IPS-18a (cell line): ENCODE measurements around the gene DYNLRB2.

Source experiments
- H3K27ac ChIP-seq: one replicate; pipeline ENCODE4 v1.5.1; 2013; ENCODE audit warnings: low read length
- H3K27me3 ChIP-seq: one replicate; pipeline ENCODE4 v1.6.1; 2013; ENCODE audit warnings: mild to moderate bottlenecking, low read length; ENCODE audit not compliant: control insufficient read depth, insufficient read depth
- H3K36me3 ChIP-seq: one replicate; pipeline ENCODE4 v1.6.1; 2013; ENCODE audit warnings: low read depth, low read length; ENCODE audit not compliant: control insufficient read depth
- H3K4me1 ChIP-seq: one replicate; pipeline ENCODE4 v1.6.1; 2013; ENCODE audit warnings: low read depth, low read length; ENCODE audit not compliant: control insufficient read depth
- H3K4me3 ChIP-seq: one replicate; pipeline ENCODE4 v1.5.1; 2013; ENCODE audit warnings: low read length
- H3K9ac ChIP-seq: one replicate; pipeline ENCODE4 v1.6.1; 2013; ENCODE audit warnings: mild to moderate bottlenecking, low read length, moderate library complexity
- H3K9me3 ChIP-seq: one replicate; pipeline ENCODE4 v1.6.1; 2013; ENCODE audit warnings: low read depth, low read length; ENCODE audit not compliant: control insufficient read depth

DYNLRB2 gene

DNA sequence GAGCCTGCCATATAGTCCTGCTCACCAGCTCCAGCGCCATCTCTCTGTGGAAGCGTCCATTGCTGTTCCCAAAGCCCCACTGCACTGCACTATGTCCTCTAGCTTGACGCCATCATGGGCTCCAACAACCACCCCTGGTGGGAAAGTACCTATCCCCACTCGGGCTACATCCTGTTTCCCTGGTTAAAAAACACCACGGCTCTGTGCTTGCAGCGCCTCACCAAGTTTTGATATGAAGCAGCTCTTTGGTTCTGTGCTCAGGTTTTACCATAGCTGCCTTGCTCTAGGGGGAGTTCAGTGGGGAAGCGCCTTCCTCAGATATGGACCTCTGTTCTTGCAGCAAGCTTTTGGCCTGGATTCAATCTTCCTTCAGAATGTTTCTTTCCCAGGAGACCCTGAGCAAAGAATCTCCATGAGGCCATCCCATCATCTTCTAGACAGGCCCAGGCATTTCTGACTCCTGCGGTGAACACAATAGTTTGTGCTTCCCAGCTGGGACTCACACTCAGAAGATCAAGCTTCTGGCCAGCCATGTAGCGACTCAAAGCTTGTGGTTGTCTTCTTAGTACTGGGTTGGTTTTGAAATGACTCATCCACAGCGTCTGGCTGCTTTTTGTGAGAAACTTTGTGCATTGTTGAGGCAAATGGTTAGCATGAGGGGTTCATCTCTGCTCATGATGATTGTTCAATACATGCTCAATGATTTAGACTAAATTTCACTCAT lies 39.5 kb downstream of the DYNLRB2 start:
- H3K9me3 ChIP-seq = no peaks in the 10 kb centered on the region
- H3K4me1 ChIP-seq = no peaks in the 10 kb centered on the region
- no peaks in the 10 kb centered on the region for H3K27me3 ChIP-seq
- no peak overlapping the region for H3K4me3 ChIP-seq
- no peaks in the 10 kb centered on the region for H3K36me3 ChIP-seq
- H3K9ac ChIP-seq = no peak overlapping the region
- no peak overlapping the region for H3K27ac ChIP-seq

DNA sequence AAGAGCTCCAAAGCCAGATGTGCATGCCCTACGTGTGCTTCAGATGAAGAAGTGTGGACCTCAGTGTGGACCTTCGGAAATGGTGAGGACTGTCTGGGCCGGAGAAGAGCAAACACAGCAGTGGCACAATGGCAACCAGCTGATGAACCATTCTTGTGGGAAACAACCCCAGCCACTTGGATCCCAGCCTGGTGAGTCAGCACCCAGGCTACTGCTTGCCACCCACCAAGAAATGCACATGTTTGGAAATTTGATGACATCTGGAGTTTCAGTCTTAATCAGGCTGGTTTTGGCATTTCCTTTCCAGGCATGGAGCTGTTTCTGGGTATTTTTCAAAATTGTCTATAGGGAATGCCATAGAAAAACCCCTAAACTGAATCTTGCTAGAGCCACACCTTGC lies 42.7 kb downstream of the DYNLRB2 start:
- Histone ChIP-seq H3K9ac (no peak overlapping the region), H3K9me3 (no peaks in the 10 kb centered on the region), H3K4me3 (no peak overlapping the region), H3K27me3 (no peaks in the 10 kb centered on the region), H3K36me3 (no peaks in the 10 kb centered on the region), H3K4me1 (no peaks in the 10 kb centered on the region), H3K27ac (no peak overlapping the region)

DNA sequence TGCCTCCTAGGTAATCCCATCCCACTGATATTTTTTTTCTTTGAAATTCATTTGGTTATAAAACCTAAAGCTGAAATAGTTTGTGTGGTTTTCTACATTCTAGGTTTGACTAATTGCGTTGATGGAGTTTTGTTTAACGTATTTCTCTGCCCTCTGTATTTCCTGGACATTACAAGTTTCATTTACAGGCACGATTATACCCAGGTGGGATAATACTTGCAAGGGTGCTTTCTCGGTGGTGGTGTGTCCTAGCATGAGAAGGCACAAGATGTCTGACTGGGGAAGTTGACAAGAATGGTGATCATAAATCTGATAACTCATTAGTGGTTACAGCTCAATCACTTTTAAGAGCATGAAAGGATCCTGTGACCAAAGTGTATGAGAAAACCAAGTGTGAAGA lies 45.0 kb downstream of the DYNLRB2 start:
- Histone ChIP-seq H3K36me3 (no peaks in the 10 kb centered on the region), H3K9ac (no peak overlapping the region), H3K27me3 (no peaks in the 10 kb centered on the region), H3K27ac (no peak overlapping the region), H3K9me3 (no peaks in the 10 kb centered on the region), H3K4me1 (no peaks in the 10 kb centered on the region), H3K4me3 (no peak overlapping the region)

DNA sequence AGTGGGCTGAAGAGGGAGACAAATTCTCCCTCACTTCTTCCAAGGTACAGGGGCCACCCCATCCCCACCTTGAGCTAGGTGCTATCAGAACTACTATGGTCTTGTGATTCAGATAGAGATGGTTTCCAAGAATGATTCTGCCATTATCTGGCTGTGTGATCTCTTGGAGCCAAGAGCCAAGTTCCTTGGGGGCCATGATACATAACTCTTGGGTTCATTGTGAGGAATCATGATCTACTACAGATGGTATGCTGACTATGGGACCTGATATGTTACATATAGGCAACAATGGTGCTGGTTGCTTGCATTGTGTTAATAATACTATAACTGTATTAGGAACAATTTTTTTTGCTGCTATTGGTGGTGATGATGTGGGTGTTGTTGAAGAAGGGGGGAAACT lies 45.7 kb downstream of the DYNLRB2 start:
- H3K9me3 ChIP-seq = no peaks in the 10 kb centered on the region
- H3K36me3 ChIP-seq = no peaks in the 10 kb centered on the region
- H3K9ac ChIP-seq = no peak overlapping the region
- H3K4me1 ChIP-seq = no peaks in the 10 kb centered on the region
- H3K27ac ChIP-seq = no peak overlapping the region
- no peak overlapping the region for H3K4me3 ChIP-seq
- no peaks in the 10 kb centered on the region for H3K27me3 ChIP-seq

DNA sequence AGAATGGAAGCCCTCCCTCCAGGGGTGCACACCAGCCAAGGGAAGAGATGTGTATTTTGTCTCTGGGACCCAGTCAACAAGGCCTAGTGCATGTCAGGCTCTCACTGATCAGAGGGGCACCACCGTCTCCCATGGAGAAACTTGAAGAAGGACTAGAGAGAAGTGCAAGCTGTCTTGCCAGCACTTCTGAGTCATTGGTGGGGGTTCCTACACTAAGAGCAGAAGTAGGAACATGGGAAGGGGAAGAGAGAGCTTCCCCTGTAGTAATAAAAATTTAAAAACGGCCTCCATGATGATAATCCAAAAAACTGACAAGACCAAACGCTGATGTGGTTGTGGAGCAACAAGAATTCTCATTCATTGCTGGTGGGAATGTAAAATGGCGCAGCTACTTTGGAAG lies 46.3 kb downstream of the DYNLRB2 start:
- Histone ChIP-seq H3K36me3 (no peaks in the 10 kb centered on the region), H3K9ac (no peak overlapping the region), H3K4me3 (no peak overlapping the region), H3K9me3 (no peaks in the 10 kb centered on the region), H3K4me1 (no peaks in the 10 kb centered on the region), H3K27me3 (no peaks in the 10 kb centered on the region), H3K27ac (no peak overlapping the region)

DNA sequence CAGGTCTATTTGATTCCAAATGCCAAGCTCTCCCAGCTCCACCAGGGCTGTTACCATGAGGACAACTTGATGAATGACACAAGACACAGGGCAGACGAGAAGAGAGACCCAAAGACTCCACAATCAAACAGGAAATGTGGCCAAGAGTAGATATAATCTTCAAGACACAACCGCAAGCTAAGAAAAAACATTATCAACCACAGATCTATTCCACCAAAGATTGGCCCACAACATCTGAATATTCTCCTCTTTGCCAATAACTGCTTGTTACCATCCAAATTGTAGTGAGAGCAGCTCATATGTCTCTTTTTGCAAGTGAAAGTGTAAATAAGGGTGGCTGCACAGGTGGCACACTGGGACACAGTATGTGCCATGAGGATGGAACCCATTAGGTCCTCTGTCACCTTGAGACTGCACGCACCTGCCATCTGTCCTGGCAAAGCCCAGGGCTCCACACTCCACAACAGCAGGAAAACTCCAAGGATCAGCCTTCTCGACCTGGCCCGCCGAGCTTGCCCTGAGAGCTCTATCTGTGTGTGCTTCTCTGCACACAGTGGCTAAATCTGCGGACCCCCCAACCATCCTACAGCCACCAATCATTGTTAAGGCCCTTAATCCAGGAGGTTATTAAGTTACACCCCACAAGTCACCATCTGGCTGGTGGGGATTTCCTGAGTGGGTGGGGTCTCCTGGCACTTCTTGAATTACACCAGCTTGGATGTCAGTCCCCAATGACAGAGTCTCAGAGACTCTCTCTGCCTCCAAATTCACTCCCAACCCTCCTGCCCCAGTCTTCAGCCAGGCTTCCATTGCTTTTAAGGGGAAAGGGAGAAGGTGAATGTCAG lies 50.5 kb downstream of the DYNLRB2 start:
- Histone ChIP-seq H3K4me1 (no peaks in the 10 kb centered on the region), H3K36me3 (no peaks in the 10 kb centered on the region), H3K27me3 (no peaks in the 10 kb centered on the region), H3K27ac (no peak overlapping the region), H3K4me3 (no peak overlapping the region), H3K9ac (no peak overlapping the region), H3K9me3 (no peaks in the 10 kb centered on the region)

DNA sequence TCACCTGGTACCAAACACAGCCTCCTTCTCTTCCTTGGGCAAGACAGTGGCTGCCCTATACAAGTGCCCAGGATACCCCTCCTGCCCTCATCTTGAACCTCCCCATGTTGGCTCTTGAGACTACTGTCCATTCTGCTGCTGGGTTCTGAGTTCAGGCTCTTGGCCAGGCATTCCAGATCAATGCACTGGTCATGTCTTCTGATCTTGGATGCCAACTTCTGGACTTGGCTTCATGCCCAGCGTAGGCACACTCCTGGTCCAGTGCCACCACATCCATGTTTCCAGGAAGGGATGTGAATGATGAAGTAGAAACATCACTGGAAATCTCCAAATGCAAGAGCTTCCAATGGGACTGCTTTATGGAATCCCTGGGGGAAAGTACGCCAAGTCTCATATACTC lies 51.5 kb downstream of the DYNLRB2 start:
- Histone ChIP-seq H3K27ac (no peak overlapping the region), H3K4me1 (no peaks in the 10 kb centered on the region), H3K9me3 (no peaks in the 10 kb centered on the region), H3K9ac (no peak overlapping the region), H3K27me3 (no peaks in the 10 kb centered on the region), H3K36me3 (no peaks in the 10 kb centered on the region), H3K4me3 (no peak overlapping the region)

DNA sequence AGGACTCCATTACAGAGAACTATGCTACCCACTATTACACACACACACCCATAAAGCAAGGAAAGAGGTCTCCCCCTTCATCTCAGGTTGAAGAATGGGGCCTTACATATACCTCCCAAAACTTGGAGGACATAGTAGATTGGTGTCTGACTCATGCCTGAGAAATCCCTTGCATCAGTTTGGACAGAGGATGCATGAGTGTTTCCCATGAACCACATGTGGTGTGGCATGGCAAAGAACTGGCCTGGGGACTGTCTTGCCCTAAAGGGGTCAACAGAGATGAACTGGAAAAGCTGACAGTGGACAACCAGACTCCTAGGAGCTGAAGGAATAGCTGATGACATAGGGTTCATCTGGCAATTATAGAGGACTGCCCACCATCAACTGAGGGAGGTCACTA lies 54.0 kb downstream of the DYNLRB2 start:
- H3K9me3 ChIP-seq = no peaks in the 10 kb centered on the region
- H3K4me3 ChIP-seq = no peak overlapping the region
- H3K27ac ChIP-seq = no peak overlapping the region
- H3K27me3 ChIP-seq = no peaks in the 10 kb centered on the region
- H3K36me3 ChIP-seq = no peaks in the 10 kb centered on the region
- H3K9ac ChIP-seq = no peak overlapping the region
- H3K4me1 ChIP-seq = no peaks in the 10 kb centered on the region

DNA sequence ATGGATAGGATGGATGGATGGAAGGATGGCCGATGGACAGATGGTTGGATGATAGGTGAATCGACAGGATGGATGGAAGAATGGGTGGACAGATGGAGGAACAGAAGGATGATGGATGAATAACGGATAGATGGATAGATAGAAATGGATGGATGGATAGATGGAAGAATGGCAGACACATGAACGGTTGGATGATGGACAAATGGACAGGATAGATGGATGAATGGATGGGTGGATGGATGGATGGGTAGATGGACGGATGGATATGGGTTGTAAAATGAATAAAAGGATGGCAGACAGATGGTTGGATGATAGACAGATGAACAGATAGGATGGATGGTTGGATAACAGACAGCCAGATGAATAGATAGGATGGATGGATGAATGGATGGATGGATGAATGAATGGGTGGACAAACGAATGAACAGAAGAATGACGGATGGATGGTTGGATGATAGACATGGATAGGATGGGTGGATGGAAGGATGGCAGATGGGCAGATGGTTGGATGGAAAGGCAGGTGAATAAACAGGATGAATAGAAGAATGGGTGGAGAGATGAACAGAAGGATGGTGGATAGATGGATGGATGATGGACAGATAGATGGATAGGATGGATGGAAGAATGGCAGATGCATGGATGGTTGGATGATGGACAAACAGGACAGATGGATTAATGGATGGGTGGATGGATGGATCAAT lies 55.9 kb downstream of the DYNLRB2 start:
- Histone ChIP-seq H3K27me3 (no peaks in the 10 kb centered on the region), H3K4me3 (no peak overlapping the region), H3K9me3 (no peaks in the 10 kb centered on the region), H3K36me3 (no peaks in the 10 kb centered on the region), H3K27ac (no peak overlapping the region), H3K4me1 (no peaks in the 10 kb centered on the region), H3K9ac (no peak overlapping the region)

DNA sequence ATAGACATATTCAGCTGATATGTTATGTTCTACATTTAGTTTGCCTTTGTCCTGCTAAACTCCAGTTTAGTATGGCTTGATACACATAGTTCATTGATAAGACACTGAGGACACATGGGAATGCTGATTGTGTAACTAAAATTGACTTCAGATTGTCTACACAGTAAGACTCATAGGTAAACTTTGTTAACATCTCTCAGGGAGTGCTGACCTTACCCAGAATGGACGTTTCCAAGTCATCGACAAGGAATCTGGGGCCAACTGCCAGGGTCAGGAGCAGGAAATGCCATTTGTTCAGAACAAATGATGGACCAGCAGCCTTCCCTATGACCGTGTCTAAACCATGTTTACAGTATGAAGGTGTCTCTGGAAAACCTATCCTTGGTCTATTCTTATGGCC lies 58.7 kb downstream of the DYNLRB2 start:
- H3K4me1 ChIP-seq = no peaks in the 10 kb centered on the region
- H3K9ac ChIP-seq = no peak overlapping the region
- no peaks in the 10 kb centered on the region for H3K9me3 ChIP-seq
- no peaks in the 10 kb centered on the region for H3K36me3 ChIP-seq
- H3K27me3 ChIP-seq = no peaks in the 10 kb centered on the region
- no peak overlapping the region for H3K4me3 ChIP-seq
- no peak overlapping the region for H3K27ac ChIP-seq
